Stimulated activated CD4-positive, alpha-beta T cell treated with anti-CD3 and anti-CD28 coated beads, Interleukin-15, amount 100 ng/mL, for 24 hours (primary cell): ENCODE measurements around the gene GORAB.

Experiments
- DNase-seq: peaks from one replicate; pipeline ENCODE4 v3.0.0-alpha.2; 2020

The GORAB gene

GRCh38 chr1:170593173-170594011, 61.4 kb downstream of the GORAB start:
- DNase-seq: no peak

GRCh38 chr1:170594066-170594626, 62.2 kb downstream of the GORAB start:
- no peak for DNase-seq

GRCh38 chr1:170596701-170597100, 64.7 kb downstream of the GORAB start:
- DNase-seq: no peak

GRCh38 chr1:170598618-170599017, 66.7 kb downstream of the GORAB start:
- DNase-seq: no peak

GRCh38 chr1:170599033-170599432, 67.1 kb downstream of the GORAB start:
- DNase-seq: no peak

GRCh38 chr1:170601866-170602265, 69.9 kb downstream of the GORAB start:
- no peak for DNase-seq
